Ramos (cell line): ENCODE results near the gene NUBP2.
"Not testable (repeated sequence)": the region's sequence is repeated elsewhere in the genome, so short reads cannot be mapped to it uniquely, and the experiment has no call there.

Experiments
- in situ Hi-C: fragments of 300-500 bp; cut with MboI; formaldehyde crosslinking; loops from one replicate; pipeline ENCODE4 v1.14.3; 2022; ENCODE audit warnings: low sequenced_read_pairs; ENCODE audit not compliant: unreplicated experiment

The NUBP2 gene

GRCh38 chr16:1794221-1794871 lies 11.6 kb downstream of the NUBP2 start:
- in situ Hi-C loops, result no loop called here

- in situ Hi-C loops, result no loop called here
Measured at GRCh38 chr16:1794908-1795666, 12.3 kb downstream of the NUBP2 start.

GRCh38 chr16:1799263-1799662 lies 16.5 kb downstream of the NUBP2 start:
- in situ Hi-C loops, result not testable (repeated sequence)

GRCh38 chr16:1800701-1801100 lies 17.9 kb downstream of the NUBP2 start:
- in situ Hi-C loops, result no loop called here

GRCh38 chr16:1807626-1808025 lies 24.9 kb downstream of the NUBP2 start:
- in situ Hi-C loops, result no loop called here

GRCh38 chr16:1808691-1809090 lies 25.9 kb downstream of the NUBP2 start:
- in situ Hi-C loops, result no loop called here

- in situ Hi-C loops, result no loop called here
Measured at GRCh38 chr16:1809281-1809801, 26.6 kb downstream of the NUBP2 start.

- in situ Hi-C loops, result no loop called here
Measured at GRCh38 chr16:1810106-1810505, 27.3 kb downstream of the NUBP2 start.

- in situ Hi-C loops, result no loop called here
Measured at GRCh38 chr16:1810536-1810935, 27.8 kb downstream of the NUBP2 start.

- in situ Hi-C loops, result no loop called here
Measured at GRCh38 chr16:1812732-1813163, 30.0 kb downstream of the NUBP2 start.

GRCh38 chr16:1815461-1815860 lies 32.7 kb downstream of the NUBP2 start:
- in situ Hi-C loops, result no loop called here

- in situ Hi-C loops, result no loop called here
Measured at GRCh38 chr16:1816396-1817275, 33.9 kb downstream of the NUBP2 start.

- in situ Hi-C loops, result no loop called here
Measured at GRCh38 chr16:1817276-1817589, 34.5 kb downstream of the NUBP2 start.

GRCh38 chr16:1817716-1818115 lies 35.0 kb downstream of the NUBP2 start:
- in situ Hi-C loops, result no loop called here

GRCh38 chr16:1818204-1818872 lies 35.6 kb downstream of the NUBP2 start:
- in situ Hi-C loops, result no loop called here

GRCh38 chr16:1818873-1819525 lies 36.2 kb downstream of the NUBP2 start:
- in situ Hi-C loops, result no loop called here

GRCh38 chr16:1819611-1820010 lies 36.9 kb downstream of the NUBP2 start:
- in situ Hi-C loops, result no loop called here

- in situ Hi-C loops, result no loop called here
Measured at GRCh38 chr16:1820096-1820945, 37.6 kb downstream of the NUBP2 start.

- in situ Hi-C loops, result no loop called here
Measured at GRCh38 chr16:1820946-1821290, 38.2 kb downstream of the NUBP2 start.
